GM19372 (cell line): ENCODE measurements around the gene SH3TC1.

ENCODE experiments used
- ATAC-seq: cut with Tn5 transposase; IDR thresholded peaks from one replicate; pipeline ENCODE4 v1.9.1; 2021; ENCODE audit warnings: mild to moderate bottlenecking, low read depth, moderate library complexity; ENCODE audit not compliant: unreplicated experiment

The SH3TC1 gene

GRCh38 chr4:8212622-8213021 lies 13.5 kb downstream of the SH3TC1 start:
- ATAC-seq = no peak

GRCh38 chr4:8213121-8213520 lies 14.0 kb downstream of the SH3TC1 start:
- no peak for ATAC-seq

- ATAC-seq = no peak
These were observed 15.0 kb downstream of the SH3TC1 start for GRCh38 chr4:8214136-8214535.

GRCh38 chr4:8215001-8215427 lies 15.9 kb downstream of the SH3TC1 start:
- no peak for ATAC-seq

- no peak for ATAC-seq
These were observed 16.8 kb downstream of the SH3TC1 start for GRCh38 chr4:8215641-8216442.

GRCh38 chr4:8216443-8217245 lies 17.6 kb downstream of the SH3TC1 start:
- ATAC-seq = no peak

GRCh38 chr4:8217246-8217511 lies 18.1 kb downstream of the SH3TC1 start:
- ATAC-seq = no peak

- no peak for ATAC-seq
These were observed 18.8 kb downstream of the SH3TC1 start for GRCh38 chr4:8217871-8218270.

GRCh38 chr4:8218371-8219031 lies 19.4 kb downstream of the SH3TC1 start:
- no peak for ATAC-seq

GRCh38 chr4:8219236-8219635 lies 20.1 kb downstream of the SH3TC1 start:
- ATAC-seq = no peak

GRCh38 chr4:8220661-8221450 lies 21.8 kb downstream of the SH3TC1 start:
- no peak for ATAC-seq

GRCh38 chr4:8221476-8221875 lies 22.4 kb downstream of the SH3TC1 start:
- no peak for ATAC-seq

GRCh38 chr4:8221985-8222384 lies 22.9 kb downstream of the SH3TC1 start:
- ATAC-seq = no peak

GRCh38 chr4:8222609-8223388 lies 23.7 kb downstream of the SH3TC1 start:
- ATAC-seq = no peak

GRCh38 chr4:8224267-8224974 lies 25.3 kb downstream of the SH3TC1 start:
- no peak for ATAC-seq

- ATAC-seq = no peak
These were observed 26.0 kb downstream of the SH3TC1 start for GRCh38 chr4:8224975-8225625.

GRCh38 chr4:8225706-8226443 lies 26.8 kb downstream of the SH3TC1 start:
- no peak for ATAC-seq

GRCh38 chr4:8227201-8227770 lies 28.2 kb downstream of the SH3TC1 start:
- ATAC-seq = no peak
